HepG2 (cell line): ENCODE results near the gene FFAR2. TPM values are rescaled to one million over a fixed set of nuclear protein-coding genes. Genes with fewer than 3 reads are reported as not detected.

Experiments
- ATRX ChIP-seq: sonication (generic); formaldehyde crosslinking; IDR thresholded peaks from 2 replicates; pipeline ENCODE4 v1.4.0; 2020; ENCODE audit warnings: missing genetic modification reagents, borderline replicate concordance
- ELF4 ChIP-seq: sonication (generic); formaldehyde crosslinking; IDR thresholded peaks from 2 replicates; pipeline ENCODE4 v1.5.0; 2020; ENCODE audit warnings: missing genetic modification reagents, mild to moderate bottlenecking, moderate library complexity, borderline replicate concordance
- EP300 ChIP-seq, 3 experiments: sonication (generic) in 1 of 3; formaldehyde crosslinking in 1 of 3; IDR thresholded peaks; 2 replicates each; pipeline versions ENCODE4 v1.5.1 to v1.6.1; 2011 to 2020; ENCODE audit warnings: low read depth in 2 of 3, low read length in 2 of 3, borderline replicate concordance in 1 of 3, improper control_type of control experiment in 1 of 3, mild to moderate bottlenecking in 1 of 3, missing genetic modification reagents in 1 of 3, moderate library complexity in 1 of 3
- FOXJ3 ChIP-seq: sonication (generic); formaldehyde crosslinking; IDR thresholded peaks from 2 replicates; pipeline ENCODE4 v1.4.0; 2020; ENCODE audit warnings: missing genetic modification reagents, mild to moderate bottlenecking, borderline replicate concordance
- MIXL1 ChIP-seq: IDR thresholded peaks from 2 replicates; pipeline ENCODE4 v1.6.1; 2016
- NAIF1 ChIP-seq: sonication (generic); formaldehyde crosslinking; IDR thresholded peaks from 2 replicates; pipeline ENCODE4 v1.5.0; 2020; ENCODE audit warnings: mild to moderate bottlenecking, missing genetic modification reagents, borderline replicate concordance
- NFYB ChIP-seq: sonication (generic); formaldehyde crosslinking; IDR thresholded peaks from 2 replicates; pipeline ENCODE4 v1.4.0; 2020; ENCODE audit warnings: missing genetic modification reagents
- NR2F2 ChIP-seq: IDR thresholded peaks from 2 replicates; pipeline ENCODE4 v1.6.1; 2012; ENCODE audit warnings: low read depth, inconsistent platforms, borderline replicate concordance
- RCOR2 ChIP-seq: IDR thresholded peaks from 2 replicates; pipeline ENCODE4 v1.6.1; 2016; ENCODE audit warnings: missing biosample characterization, missing genetic modification reagents
- SP4 ChIP-seq: sonication (generic); formaldehyde crosslinking; IDR thresholded peaks from 2 replicates; pipeline ENCODE4 v1.8.1; 2023; ENCODE audit warnings: mild to moderate bottlenecking, missing genetic modification reagents
- TBX2 ChIP-seq: sonication (generic); formaldehyde crosslinking; IDR thresholded peaks from 2 replicates; pipeline ENCODE4 v1.5.0; 2020; ENCODE audit warnings: missing genetic modification reagents, mild to moderate bottlenecking, borderline replicate concordance
- ZBTB8A ChIP-seq: sonication (generic); formaldehyde crosslinking; IDR thresholded peaks from 2 replicates; pipeline ENCODE4 v1.4.0; 2020; ENCODE audit warnings: mild to moderate bottlenecking, low read depth, missing genetic modification reagents, borderline replicate concordance
- ZFYVE20 ChIP-seq: sonication (generic); formaldehyde crosslinking; IDR thresholded peaks from 2 replicates; pipeline ENCODE4 v1.8.0; 2023; ENCODE audit warnings: low read depth, mild to moderate bottlenecking, moderate library complexity, missing genetic modification reagents, borderline replicate concordance
- ZMYM4 ChIP-seq: sonication (generic); formaldehyde crosslinking; IDR thresholded peaks from 2 replicates; pipeline ENCODE4 v1.8.1; 2023; ENCODE audit warnings: mild to moderate bottlenecking, missing genetic modification reagents
- ZNF143 ChIP-seq: sonication (generic); formaldehyde crosslinking; IDR thresholded peaks from 2 replicates; pipeline ENCODE4 v1.4.0; 2020; ENCODE audit warnings: missing genetic modification reagents
- ZNF234 ChIP-seq: sonication (generic); formaldehyde crosslinking; conservative IDR thresholded peaks from 2 replicates; pipeline ENCODE4 v1.5.1; 2020; ENCODE audit warnings: mild to moderate bottlenecking, missing genetic modification reagents
- ZNF510 ChIP-seq: sonication (generic); formaldehyde crosslinking; IDR thresholded peaks from 2 replicates; pipeline ENCODE4 v1.4.0; 2020; ENCODE audit warnings: low read depth, mild to moderate bottlenecking, missing genetic modification reagents
- ZNF558 ChIP-seq: sonication (generic); formaldehyde crosslinking; IDR thresholded peaks from 2 replicates; pipeline ENCODE4 v1.9.0; 2022; ENCODE audit warnings: mild to moderate bottlenecking, missing genetic modification reagents, borderline replicate concordance
- ZNF605 ChIP-seq: sonication (generic); formaldehyde crosslinking; IDR thresholded peaks from 2 replicates; pipeline ENCODE4 v1.8.0; 2022; ENCODE audit warnings: mild to moderate bottlenecking, missing genetic modification reagents
- ZNF780A ChIP-seq: sonication (generic); formaldehyde crosslinking; IDR thresholded peaks from 2 replicates; pipeline ENCODE4 v1.8.0; 2022; ENCODE audit warnings: mild to moderate bottlenecking, missing genetic modification reagents, moderate library complexity
- ZSCAN21 ChIP-seq: sonication (generic); formaldehyde crosslinking; IDR thresholded peaks from 2 replicates; pipeline ENCODE4 v1.8.0; 2022; ENCODE audit warnings: mild to moderate bottlenecking, missing genetic modification reagents, moderate library complexity, borderline replicate concordance
- ZSCAN9 ChIP-seq: IDR thresholded peaks from 2 replicates; pipeline ENCODE4 v1.6.1; 2016; ENCODE audit warnings: borderline replicate concordance
- polyA plus RNA-seq, 8 experiments: library from polyadenylated mRNA; depleted of rRNA in 3 of 8; stranded (reverse) in 7 of 8; unstranded in 1 of 8; fragments of >200 nt; fragmentation: Illumina TruSeq in 4 of 8; extraction: Trizol in 4 of 8; gene quantifications; 2 replicates each; pipeline versions ENCODE4 v1.2.1 to v1.2.3, GENCODE V29; 2011 to 2016; ENCODE audit warnings: low read depth in 4 of 8, missing spikeins in 1 of 8, mixed read lengths in 1 of 8; ENCODE audit not compliant: insufficient read depth in 1 of 8
- total RNA-seq, 5 experiments: library from RNA; depleted of rRNA; stranded (reverse); fragments of >200 nt; fragmentation: Illumina TruSeq; extraction: Trizol; gene quantifications; 2 replicates each; pipeline ENCODE4 v1.2.3, GENCODE V29; 2016; ENCODE audit warnings: low read depth in 1 of 5
- TF ChIP-seq, protein P1 (sequence below): sonication (generic); formaldehyde crosslinking; IDR thresholded peaks from 2 replicates; pipeline ENCODE4 v1.8.1; 2023; ENCODE audit warnings: mild to moderate bottlenecking, missing genetic modification reagents
- TF ChIP-seq, protein P2 (sequence below): IDR thresholded peaks from 2 replicates; pipeline ENCODE4 v1.6.1; 2012; ENCODE audit warnings: low read depth, low read length, improper control_type of control experiment
- TF ChIP-seq, protein P3 (sequence below): sonication (generic); formaldehyde crosslinking; IDR thresholded peaks from 2 replicates; pipeline ENCODE4 v1.4.0; 2020; ENCODE audit warnings: mild to moderate bottlenecking, missing genetic modification reagents

Gene FFAR2
- total and polyA plus RNA-seq, 2 of the 13 experiments (the other 11 are each of a cell fraction or from before 2014, with no cell fraction given) = 0.12 TPM; not detected in 1

DNA sequence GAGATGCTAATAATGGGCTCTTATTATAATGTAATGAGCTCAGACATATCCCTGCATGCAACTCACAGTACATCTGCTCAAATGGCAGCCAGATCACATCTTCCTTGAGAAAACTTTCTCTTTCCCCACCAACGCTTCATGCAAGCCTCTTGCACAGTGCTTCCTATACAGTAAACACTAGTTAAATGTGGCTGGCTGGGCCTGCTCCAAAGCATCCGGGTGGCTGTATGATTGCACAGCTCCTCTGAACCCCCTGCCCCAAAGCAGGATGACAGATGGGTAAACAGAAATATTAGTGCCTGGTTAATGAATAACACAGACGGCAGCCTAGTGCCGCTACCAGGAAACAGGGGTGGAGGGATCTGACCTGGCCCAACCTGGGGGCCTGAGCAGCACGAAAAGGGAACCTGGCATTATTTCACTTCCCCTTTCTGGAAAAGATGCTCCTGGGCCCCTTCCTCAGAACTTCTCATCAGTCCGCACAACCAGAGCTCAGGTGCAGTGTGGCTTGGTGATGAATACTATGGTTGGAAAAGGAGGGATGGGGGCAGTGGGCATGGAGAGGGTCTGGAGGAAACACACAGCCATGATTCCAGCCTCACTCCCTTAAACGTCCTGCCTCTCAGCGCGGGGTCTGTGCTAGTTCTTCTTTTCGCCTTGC is 10.8 kb downstream of the FFAR2 start (continued):
- TF ChIP-seq, protein P1, sequence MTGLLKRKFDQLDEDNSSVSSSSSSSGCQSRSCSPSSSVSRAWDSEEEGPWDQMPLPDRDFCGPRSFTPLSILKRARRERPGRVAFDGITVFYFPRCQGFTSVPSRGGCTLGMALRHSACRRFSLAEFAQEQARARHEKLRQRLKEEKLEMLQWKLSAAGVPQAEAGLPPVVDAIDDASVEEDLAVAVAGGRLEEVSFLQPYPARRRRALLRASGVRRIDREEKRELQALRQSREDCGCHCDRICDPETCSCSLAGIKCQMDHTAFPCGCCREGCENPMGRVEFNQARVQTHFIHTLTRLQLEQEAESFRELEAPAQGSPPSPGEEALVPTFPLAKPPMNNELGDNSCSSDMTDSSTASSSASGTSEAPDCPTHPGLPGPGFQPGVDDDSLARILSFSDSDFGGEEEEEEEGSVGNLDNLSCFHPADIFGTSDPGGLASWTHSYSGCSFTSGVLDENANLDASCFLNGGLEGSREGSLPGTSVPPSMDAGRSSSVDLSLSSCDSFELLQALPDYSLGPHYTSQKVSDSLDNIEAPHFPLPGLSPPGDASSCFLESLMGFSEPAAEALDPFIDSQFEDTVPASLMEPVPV (CRISPR knock-in tag) = peak; percentile 45
- peak; percentile 45; the same call in 1 of the 2 replicates for TF ChIP-seq RCOR2
- TF ChIP-seq MIXL1 = peak; percentile 79; the same call in 1 of the 2 replicates
- no peak for TF ChIP-seq ATRX
- TF ChIP-seq, protein P2, sequence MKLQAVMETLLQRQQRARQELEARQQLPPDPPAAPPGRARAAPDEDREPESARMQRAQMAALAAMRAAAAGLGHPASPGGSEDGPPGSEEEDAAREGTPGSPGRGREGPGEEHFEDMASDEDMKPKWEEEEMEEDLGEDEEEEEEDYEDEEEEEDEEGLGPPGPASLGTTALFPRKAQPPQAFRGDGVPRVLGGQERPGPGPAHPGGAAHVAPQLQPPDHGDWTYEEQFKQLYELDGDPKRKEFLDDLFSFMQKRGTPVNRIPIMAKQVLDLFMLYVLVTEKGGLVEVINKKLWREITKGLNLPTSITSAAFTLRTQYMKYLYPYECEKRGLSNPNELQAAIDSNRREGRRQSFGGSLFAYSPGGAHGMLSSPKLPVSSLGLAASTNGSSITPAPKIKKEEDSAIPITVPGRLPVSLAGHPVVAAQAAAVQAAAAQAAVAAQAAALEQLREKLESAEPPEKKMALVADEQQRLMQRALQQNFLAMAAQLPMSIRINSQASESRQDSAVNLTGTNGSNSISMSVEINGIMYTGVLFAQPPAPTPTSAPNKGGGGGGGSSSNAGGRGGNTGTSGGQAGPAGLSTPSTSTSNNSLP = peak; percentile 57
- peak; percentile 49; the same call in 1 of the 2 replicates for TF ChIP-seq ZMYM4 (CRISPR knock-in tag)
- no peak for TF ChIP-seq ELF4
- 0 out of 2 replicates have a peak, but pooled peaks have one; percentile 59 for TF ChIP-seq NR2F2
- peak; percentile 53; the same call in 1 of the 2 replicates for TF ChIP-seq ZSCAN9
- peak; percentile 50; the same call in 1 of the 2 replicates for TF ChIP-seq FOXJ3 (CRISPR knock-in tag)
- TF ChIP-seq, protein P3, sequence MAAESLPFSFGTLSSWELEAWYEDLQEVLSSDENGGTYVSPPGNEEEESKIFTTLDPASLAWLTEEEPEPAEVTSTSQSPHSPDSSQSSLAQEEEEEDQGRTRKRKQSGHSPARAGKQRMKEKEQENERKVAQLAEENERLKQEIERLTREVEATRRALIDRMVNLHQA (CRISPR knock-in tag) = no peak
- TF ChIP-seq ZSCAN21 = no peak
- TF ChIP-seq NAIF1 (CRISPR knock-in tag) = no peak
- peak; percentile 81 for TF ChIP-seq ZNF605
- no peak for TF ChIP-seq ZNF234 (CRISPR knock-in tag)
- TF ChIP-seq ZNF558 (CRISPR knock-in tag) = no peak
- TF ChIP-seq ZNF510 (CRISPR knock-in tag) = peak; percentile 65; the same call in 1 of the 2 replicates
- TF ChIP-seq ZNF143 (CRISPR knock-in tag) = peak; percentile 10; the same call in 1 of the 2 replicates
- no peak for TF ChIP-seq SP4 (CRISPR knock-in tag)
- TF ChIP-seq TBX2 = peak; percentile 56; the same call in 1 of the 2 replicates
- TF ChIP-seq EP300 (IDR thresholded peaks at IDR 0.05; ENCODE audit: low read depth in 2 of 2, low read length in 2 of 2) = peak in 1 of 2 experiments; percentile 78; a peak in 2 of 4 replicates
- TF ChIP-seq EP300 (CRISPR knock-in tag; IDR thresholded peaks at IDR 0.05; ENCODE audit: borderline replicate concordance) = no peak; the same call in 1 of the 2 replicates
- no peak for TF ChIP-seq ZFYVE20 (CRISPR knock-in tag)
- TF ChIP-seq ZNF780A (CRISPR knock-in tag) = no peak; the same call in 1 of the 2 replicates
- TF ChIP-seq NFYB = no peak
- TF ChIP-seq ZBTB8A = no peak
